GM12872 (cell line): ENCODE results near the gene FAF1.

ENCODE experiments used
- CTCF ChIP-seq: IDR thresholded peaks from 3 replicates; pipeline ENCODE4 v1.5.1; 2011; ENCODE audit warnings: low read depth, mild to moderate bottlenecking, low read length, moderate library complexity; ENCODE audit not compliant: insufficient read depth

FAF1 gene

GRCh38 chr1:50967416-50968157 lies 7.5 kb upstream of the FAF1 start:
- no peak; the same call in 2 of the 3 replicates for TF ChIP-seq CTCF

GRCh38 chr1:50966991-50967390 lies 6.9 kb upstream of the FAF1 start:
- TF ChIP-seq CTCF, result no peak

GRCh38 chr1:50964863-50965262 lies 4.8 kb upstream of the FAF1 start:
- TF ChIP-seq CTCF, result no peak

- TF ChIP-seq CTCF, result no peak
These were observed 659 bp downstream of the FAF1 start for GRCh38 chr1:50959303-50959912.

- no peak for TF ChIP-seq CTCF
These were observed 5.0 kb downstream of the FAF1 start for GRCh38 chr1:50955116-50955515.

GRCh38 chr1:50950396-50950795 lies 9.7 kb downstream of the FAF1 start:
- no peak for TF ChIP-seq CTCF

GRCh38 chr1:50949286-50949982 lies 10.6 kb downstream of the FAF1 start:
- TF ChIP-seq CTCF, result no peak
